HPDE6-E6E7 (cell line): ENCODE results near the gene SEPHS2.

ENCODE experiments used
- DNase-seq: peaks from one replicate; pipeline ENCODE4 v3.0.0; 2011; ENCODE audit warnings: missing footprints; ENCODE audit errors: extremely low spot score

SEPHS2 gene

GRCh38 chr16:30429678-30430427 is 15.8 kb downstream of the SEPHS2 start, which contains the start of gene DCTPP1:
Gene DCTPP1, minus strand, starts transcription at chr16:30430030. Its CDS starts 50 bp downstream, at chr16:30429980.
- peak; percentile 97 for DNase-seq

GRCh38 chr16:30429418-30429677 is 16.3 kb downstream of the SEPHS2 start:
- DNase-seq, result peak; percentile 31

GRCh38 chr16:30428055-30428454 is 17.6 kb downstream of the SEPHS2 start:
- no peak for DNase-seq

- no peak for DNase-seq
Measured at GRCh38 chr16:30421010-30421409, 24.7 kb downstream of the SEPHS2 start.

GRCh38 chr16:30418350-30419181 is 27.1 kb downstream of the SEPHS2 start:
- DNase-seq, result no peak

GRCh38 chr16:30417529-30418349 is 27.9 kb downstream of the SEPHS2 start:
- peak; percentile 87 for DNase-seq

- no peak for DNase-seq
Measured at GRCh38 chr16:30416624-30417528, 28.8 kb downstream of the SEPHS2 start.

- DNase-seq, result no peak
Measured at GRCh38 chr16:30416047-30416603, 29.5 kb downstream of the SEPHS2 start.

GRCh38 chr16:30414159-30414558 is 31.5 kb downstream of the SEPHS2 start:
- no peak for DNase-seq

- no peak for DNase-seq
Measured at GRCh38 chr16:30413112-30413806, 32.4 kb downstream of the SEPHS2 start.

- DNase-seq, result peak; percentile 90
Measured at GRCh38 chr16:30409125-30410060, 36.3 kb downstream of the SEPHS2 start.

GRCh38 chr16:30407804-30408534 is 37.7 kb downstream of the SEPHS2 start:
- DNase-seq, result no peak

- peak; percentile 72 for DNase-seq
Measured at GRCh38 chr16:30407102-30407803, 38.4 kb downstream of the SEPHS2 start, which contains the start of gene ZNF771. Gene ZNF771, plus strand, starts transcription at chr16:30407606. Its CDS starts 448 bp downstream, at chr16:30408054.

- no peak for DNase-seq
Measured at GRCh38 chr16:30406795-30407101, 38.9 kb downstream of the SEPHS2 start.

- no peak for DNase-seq
Measured at GRCh38 chr16:30401768-30402425, 43.8 kb downstream of the SEPHS2 start.

- no peak for DNase-seq
Measured at GRCh38 chr16:30399435-30400186, 46.1 kb downstream of the SEPHS2 start.
